HG02970 (cell line): Measurements from ENCODE around the gene DHX16.

ENCODE experiments used
- ATAC-seq: cut with Tn5 transposase; IDR thresholded peaks from one replicate; pipeline ENCODE4 v1.9.1; 2021; ENCODE audit warnings: mild to moderate bottlenecking, moderate library complexity, moderate number of reproducible peaks; ENCODE audit not compliant: unreplicated experiment, low FRiP score

The DHX16 gene

GRCh38 chr6:30700340-30700739, 27.5 kb upstream of the DHX16 start:
- no peak for ATAC-seq

- no peak for ATAC-seq
Observed at GRCh38 chr6:30696432-30696831, 23.6 kb upstream of the DHX16 start.

- no peak for ATAC-seq
Observed at GRCh38 chr6:30691208-30691847, 18.5 kb upstream of the DHX16 start.

- ATAC-seq = no peak
Observed at GRCh38 chr6:30690403-30691207, 17.8 kb upstream of the DHX16 start, which contains the start of gene NRM. TSS of gene NRM (minus strand) at chr6:30690984. CDS start at chr6:30690974, 10 bp downstream.

GRCh38 chr6:30689985-30690384, 17.2 kb upstream of the DHX16 start:
- no peak for ATAC-seq

GRCh38 chr6:30689022-30689865, 16.4 kb upstream of the DHX16 start:
- ATAC-seq = no peak

GRCh38 chr6:30688569-30688968, 15.8 kb upstream of the DHX16 start:
- no peak for ATAC-seq

- no peak for ATAC-seq
Observed at GRCh38 chr6:30687659-30688431, 15.0 kb upstream of the DHX16 start.

GRCh38 chr6:30686908-30687658, 14.3 kb upstream of the DHX16 start:
- ATAC-seq = peak; percentile 48

- ATAC-seq = no peak
Observed at GRCh38 chr6:30686009-30686907, 13.5 kb upstream of the DHX16 start, which contains the start of gene PPP1R18. TSS of gene PPP1R18 (minus strand) at chr6:30686645. CDS start at chr6:30686018, 627 bp downstream.

GRCh38 chr6:30685157-30686008, 12.6 kb upstream of the DHX16 start:
- no peak for ATAC-seq

- ATAC-seq = no peak
Observed at GRCh38 chr6:30684386-30685156, 11.8 kb upstream of the DHX16 start.

- no peak for ATAC-seq
Observed at GRCh38 chr6:30683980-30684338, 11.2 kb upstream of the DHX16 start.

- no peak for ATAC-seq
Observed at GRCh38 chr6:30683183-30683979, 10.6 kb upstream of the DHX16 start.

GRCh38 chr6:30682143-30683117, 9.6 kb upstream of the DHX16 start:
- peak; percentile 32 for ATAC-seq
